Chondrocyte (in vitro differentiated cells): ENCODE results near the gene SURF2. TPM values are rescaled to one million over a fixed set of nuclear protein-coding genes. Genes with fewer than 3 reads are reported as not detected.
A peak's percentile ranks its signal among the peaks of the same experiment; 100 is the strongest.

ENCODE experiments used
- DNase-seq: peaks from one replicate; pipeline ENCODE4 v3.0.0; 2021; ENCODE audit warnings: mixed read lengths, low spot score
- H3K27ac Mint-ChIP-seq: one replicate; pipeline ENCODE4 v1.8.0; 2021; ENCODE audit warnings: mild to moderate bottlenecking, moderate library complexity, mixed read lengths; ENCODE audit not compliant: unreplicated experiment
- H3K27me3 Mint-ChIP-seq: 2 replicates; pipeline ENCODE4 v1.8.0; 2021; ENCODE audit warnings: low read depth, mixed read lengths
- H3K36me3 Mint-ChIP-seq: 2 replicates; pipeline ENCODE4 v1.8.0; 2021; ENCODE audit warnings: low read depth, mixed read lengths
- H3K4me1 Mint-ChIP-seq: 2 replicates; pipeline ENCODE4 v1.8.0; 2021; ENCODE audit warnings: low read depth, mild to moderate bottlenecking, mixed read lengths
- H3K4me3 Mint-ChIP-seq: one replicate; pipeline ENCODE4 v1.8.0; 2021; ENCODE audit warnings: mild to moderate bottlenecking, moderate library complexity, mixed read lengths; ENCODE audit not compliant: unreplicated experiment
- H3K9me3 Mint-ChIP-seq: 2 replicates; pipeline ENCODE4 v1.8.0; 2021; ENCODE audit warnings: low read depth, mixed read lengths
- CTCF ChIP-seq: fragments of 200-600 bp; sonication (generic); IDR thresholded peaks from 2 replicates; pipeline ENCODE4 v1.5.0; 2021; ENCODE audit warnings: antibody characterized with exemption, mild to moderate bottlenecking, moderate library complexity
- total RNA-seq: library from RNA; stranded (reverse); gene quantifications from 3 replicates; pipeline ENCODE4 v1.2.1, GENCODE V29; 2021

The SURF2 gene
- total RNA-seq, 1 donor from 2014 or later = 12.5 TPM

DNA sequence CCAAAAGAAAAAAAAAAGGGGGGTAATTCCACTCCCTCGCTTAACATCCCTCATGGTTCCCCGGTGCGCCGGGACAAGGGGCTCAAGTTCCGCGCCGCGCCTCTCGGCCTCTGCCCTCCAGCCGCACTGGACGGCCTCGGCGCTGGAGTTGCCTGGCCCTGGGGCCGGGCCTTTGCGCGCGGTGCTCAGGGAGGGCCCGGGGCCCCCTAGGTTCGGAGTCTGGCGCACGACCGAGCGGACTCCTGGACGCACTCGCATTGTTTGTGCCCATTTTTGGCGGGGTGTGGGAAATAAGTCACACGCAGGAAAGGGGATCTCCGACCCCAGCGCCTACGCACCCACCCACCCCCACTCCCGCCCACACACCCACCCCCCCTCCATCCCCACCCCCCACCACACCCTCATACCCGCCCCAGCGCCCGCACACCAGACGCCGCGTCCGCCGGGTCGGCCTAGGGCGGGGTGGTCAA, 8.8 kb upstream of the SURF2 start:
- no peak for DNase-seq
- no peak for TF ChIP-seq CTCF
- H3K4me3 Mint-ChIP-seq = peak overlapping the region; percentile 98
- peaks cover 36% of the 10 kb centered on the region for H3K4me1 Mint-ChIP-seq
- no peaks in the 10 kb centered on the region for H3K9me3 Mint-ChIP-seq
- H3K27ac Mint-ChIP-seq = peak overlapping the region; percentile 94
- no peaks in the 10 kb centered on the region for H3K27me3 Mint-ChIP-seq
- peaks cover 32% of the 10 kb centered on the region for H3K36me3 Mint-ChIP-seq

DNA sequence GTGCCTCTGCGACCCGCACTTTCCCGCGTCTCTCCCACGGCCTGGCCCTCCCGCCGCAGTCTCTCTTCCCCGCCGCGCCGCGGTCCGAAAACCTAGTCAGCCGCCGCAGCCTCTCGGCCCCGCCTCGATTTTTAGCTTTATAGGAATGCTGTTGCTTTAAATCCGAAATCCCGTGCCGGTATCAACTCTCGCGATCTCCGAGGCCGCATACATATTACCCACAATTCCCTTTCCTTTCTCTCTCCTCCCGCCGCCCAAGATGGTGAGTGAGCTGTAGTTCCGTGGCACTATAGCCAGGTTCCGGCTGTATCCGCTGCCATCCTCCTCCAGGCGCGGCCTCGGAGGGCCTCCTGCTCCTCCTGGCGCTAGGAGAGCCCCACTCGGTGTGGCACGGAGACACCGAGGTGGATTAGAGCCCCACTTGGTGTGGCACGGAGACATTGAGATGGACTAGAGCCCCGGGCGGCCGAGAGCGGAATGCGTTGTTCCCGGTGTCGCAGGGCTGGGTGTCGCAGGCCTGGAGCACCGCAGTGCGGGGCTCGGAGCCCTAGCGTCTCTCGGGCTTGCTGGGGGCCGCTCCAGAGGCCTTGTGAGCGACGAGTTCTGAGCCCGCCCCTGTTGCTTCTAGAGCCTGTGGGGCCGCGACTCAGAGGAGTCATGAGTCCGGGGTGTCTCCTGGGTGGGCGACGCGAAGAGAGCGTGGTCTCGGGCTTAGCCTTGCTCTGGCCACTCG, 8.2 kb upstream of the SURF2 start, which contains the start of the genes MED22 and RPL7A:
TSS of gene MED22 (minus strand) at position 147 of the 733 bp plus-strand sequence. CDS start 1,469 bp downstream, outside the sequence.
TSS of gene RPL7A (plus strand) at position 234 of the 733 bp plus-strand sequence. CDS start at position 260, 26 bp downstream.
- no peak for DNase-seq
- Mint-ChIP-seq H3K27ac (peak within 1 kb of the TSS; percentile 94), H3K27me3 (no peaks in the 10 kb centered on the region), H3K36me3 (peaks cover 32% of the 10 kb centered on the region), H3K9me3 (no peaks in the 10 kb centered on the region), H3K4me3 (peak within 1 kb of the TSS; percentile 98), H3K4me1 (peaks cover 36% of the 10 kb centered on the region)
- TF ChIP-seq CTCF = peak; percentile 51

DNA sequence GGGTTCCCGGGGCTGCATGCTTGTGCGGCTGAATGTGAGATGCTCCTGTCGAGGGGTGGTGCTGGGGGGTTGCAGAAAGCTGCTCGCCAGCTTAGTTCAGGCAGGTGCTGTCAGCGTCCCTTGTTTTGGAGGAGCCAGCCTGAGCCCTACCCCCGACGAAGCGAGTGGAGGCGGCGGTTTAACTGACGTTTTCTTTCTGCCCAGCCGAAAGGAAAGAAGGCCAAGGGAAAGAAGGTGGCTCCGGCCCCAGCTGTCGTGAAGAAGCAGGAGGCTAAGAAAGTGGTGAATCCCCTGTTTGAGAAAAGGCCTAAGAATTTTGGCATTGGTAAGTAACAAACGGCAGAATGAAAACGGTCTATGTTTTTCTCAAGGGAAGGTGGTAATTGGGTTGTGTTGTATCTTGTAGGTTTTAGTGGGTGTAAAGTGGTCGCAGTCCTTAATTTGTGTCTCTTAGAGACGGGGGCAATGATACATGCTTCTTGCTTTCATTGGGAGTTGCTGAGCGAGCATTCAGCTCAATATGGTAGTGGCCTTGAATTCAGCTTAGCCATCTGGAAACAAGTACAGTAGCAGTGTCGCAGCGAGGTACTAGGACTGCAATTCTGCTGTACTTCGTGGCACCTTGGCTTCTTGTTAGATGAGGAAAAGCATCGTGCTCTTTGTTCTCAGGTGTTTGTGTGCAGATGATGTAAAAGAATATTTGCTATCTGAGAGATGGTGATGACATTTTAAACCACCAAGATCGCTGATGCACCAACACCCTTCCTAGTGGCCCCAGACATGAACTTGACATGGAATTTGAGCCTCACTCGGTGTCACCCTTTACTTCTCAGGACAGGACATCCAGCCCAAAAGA, 7.4 kb upstream of the SURF2 start:
- DNase-seq = no peak
- Mint-ChIP-seq H3K9me3 (no peaks in the 10 kb centered on the region), H3K27me3 (no peaks in the 10 kb centered on the region), H3K4me1 (peaks cover 36% of the 10 kb centered on the region), H3K27ac (peak overlapping the region; percentile 93), H3K36me3 (peaks cover 32% of the 10 kb centered on the region), H3K4me3 (peak overlapping the region; percentile 98)
- TF ChIP-seq CTCF = no peak

- no peak for DNase-seq
- no peak for TF ChIP-seq CTCF
- Mint-ChIP-seq H3K4me3 (peak overlapping the region; percentile 98), H3K9me3 (no peaks in the 10 kb centered on the region), H3K4me1 (peaks cover 45% of the 10 kb centered on the region), H3K36me3 (peaks cover 29% of the 10 kb centered on the region), H3K27ac (peak overlapping the region; percentile 93), H3K27me3 (no peaks in the 10 kb centered on the region)
Measured at GRCh38 chr9:133349965-133350616, 6.3 kb upstream of the SURF2 start.

GRCh38 chr9:133351526-133351907, 4.8 kb upstream of the SURF2 start:
- no peak for TF ChIP-seq CTCF
- no peaks in the 10 kb centered on the region for H3K9me3 Mint-ChIP-seq
- H3K27me3 Mint-ChIP-seq = no peaks in the 10 kb centered on the region
- peak overlapping the region; percentile 22 for H3K27ac Mint-ChIP-seq
- no peak for DNase-seq
- H3K36me3 Mint-ChIP-seq = peaks cover 29% of the 10 kb centered on the region
- no peak overlapping the region for H3K4me3 Mint-ChIP-seq
- peaks cover 44% of the 10 kb centered on the region for H3K4me1 Mint-ChIP-seq
